Upper lobe of right lung (tissue), 1 donor: Measurements from ENCODE around the gene ECE2. TPM values are rescaled to one million over a fixed set of nuclear protein-coding genes. Genes with fewer than 3 reads are reported as not detected.

ENCODE experiments used
- ATAC-seq: fragments of 200-7000 bp; cut with Tn5 transposase; one replicate; pipeline ENCODE4 v1.9.1; 2020; ENCODE audit warnings: mild to moderate bottlenecking, moderate library complexity
- DNase-seq: peaks from one replicate; pipeline ENCODE4 v3.0.0-alpha.2; 2020
- H3K27ac ChIP-seq: fragments of 200-600 bp; one replicate; pipeline ENCODE4 v1.8.0; 2022
- H3K27me3 ChIP-seq: fragments of 200-600 bp; one replicate; pipeline ENCODE4 v1.8.0; 2022; ENCODE audit warnings: mild to moderate bottlenecking
- H3K36me3 ChIP-seq: fragments of 200-600 bp; one replicate; pipeline ENCODE4 v1.8.0; 2022
- H3K4me1 ChIP-seq: fragments of 200-600 bp; one replicate; pipeline ENCODE4 v1.8.0; 2022
- H3K4me3 ChIP-seq: fragments of 200-600 bp; one replicate; pipeline ENCODE4 v1.8.0; 2022; ENCODE audit warnings: mild to moderate bottlenecking
- H3K9me3 ChIP-seq: fragments of 200-600 bp; one replicate; pipeline ENCODE4 v1.8.0; 2022
- CTCF ChIP-seq: fragments of 200-600 bp; IDR thresholded peaks from one replicate; pipeline ENCODE4 v1.8.0; 2022; ENCODE audit warnings: antibody characterized with exemption
- intact Hi-C: fragments of 100-400 bp; cut with DNase I; formaldehyde crosslinking; loops from one replicate; pipeline ENCODE4 v1.11.0; 2022
- total RNA-seq: library from RNA; stranded (reverse); fragmentation: NEBNext Ultra II Directional; extraction: Animal tissue kit (Norgen Biotek cat#: 25700); gene quantifications from one replicate; pipeline ENCODE4 v1.2.1, GENCODE V29; 2021
- donor health status: DM: no; HTN: yes; CAD: no; lungs with severe emphysema.

ECE2 gene
- total RNA-seq, 1 donor from 2014 or later: not detected

GRCh38 chr3:184242297-184242685, 33.5 kb upstream of the ECE2 start:
- Histone ChIP-seq H3K4me3 (no peak overlapping the region), H3K36me3 (peaks cover 38% of the 10 kb centered on the region), H3K4me1 (no peaks in the 10 kb centered on the region), H3K27ac (no peak overlapping the region), H3K9me3 (no peaks in the 10 kb centered on the region), H3K27me3 (no peaks in the 10 kb centered on the region)
- TF ChIP-seq CTCF: no peak
- ATAC-seq (no peak), DNase-seq (no peak)
- intact Hi-C loops: loop anchor here (10.0 kb wide), 1 partner anchor 97 kb away; no protein-coding TSS in a partner anchor

- no peak for TF ChIP-seq CTCF
- H3K4me3 ChIP-seq: peak within 1 kb of the TSS; percentile 91
- peaks cover 8% of the 10 kb centered on the region for H3K4me1 ChIP-seq
- DNase-seq (peak; percentile 92), ATAC-seq (peak; percentile 87)
- H3K27me3 ChIP-seq: no peaks in the 10 kb centered on the region
- H3K9me3 ChIP-seq: no peaks in the 10 kb centered on the region
- H3K27ac ChIP-seq: peak within 1 kb of the TSS; percentile 86
- peaks cover 21% of the 10 kb centered on the region for H3K36me3 ChIP-seq
- intact Hi-C loops: loop anchor here (10.0 kb wide), 1 partner anchor 104 kb away; no protein-coding TSS in a partner anchor
Measured at GRCh38 chr3:184248454-184249411, 27.1 kb upstream of the ECE2 start, which contains the start of gene ALG3. Gene ALG3 (minus strand): TSS chr3:184248962. CDS start chr3:184248940, 22 bp downstream.

- peak; percentile 97 for ATAC-seq
- intact Hi-C loops: loop anchor here (10.0 kb wide), 1 partner anchor 105 kb away; no protein-coding TSS in a partner anchor
Measured at GRCh38 chr3:184249412-184250166, 26.2 kb upstream of the ECE2 start, which contains the start of gene EEF1AKMT4. Gene EEF1AKMT4 (plus strand): TSS chr3:184249672. CDS start chr3:184249695, 23 bp downstream.

GRCh38 chr3:184250167-184250828, 25.5 kb upstream of the ECE2 start:
- ATAC-seq: peak; percentile 87

More at GRCh38 chr3:184249412-184250166, 26.2 kb upstream of the ECE2 start, which contains the start of gene EEF1AKMT4:
- Histone ChIP-seq H3K36me3 (peaks cover 13% of the 10 kb centered on the region), H3K27ac (peak within 1 kb of the TSS; percentile 86), H3K4me1 (peaks cover 8% of the 10 kb centered on the region), H3K27me3 (no peaks in the 10 kb centered on the region), H3K9me3 (no peaks in the 10 kb centered on the region), H3K4me3 (peak within 1 kb of the TSS; percentile 91)
- peak; percentile 98 for DNase-seq
- peak; percentile 65 for TF ChIP-seq CTCF

More at GRCh38 chr3:184250167-184250828, 25.5 kb upstream of the ECE2 start:
- no peaks in the 10 kb centered on the region for H3K9me3 ChIP-seq
- peak; percentile 91 for DNase-seq
- peak overlapping the region; percentile 77 for H3K27ac ChIP-seq
- TF ChIP-seq CTCF: peak; percentile 97
- H3K4me1 ChIP-seq: peaks cover 8% of the 10 kb centered on the region
- no peaks in the 10 kb centered on the region for H3K27me3 ChIP-seq
- intact Hi-C loops: no loop called here
- peaks cover 6% of the 10 kb centered on the region for H3K36me3 ChIP-seq
- H3K4me3 ChIP-seq: peak overlapping the region; percentile 91
